ENCODE results near the gene AHCTF1. TPM values are rescaled to one million over a fixed set of nuclear protein-coding genes. Genes with fewer than 3 reads are reported as not detected.

The AHCTF1 gene
- total and polyA plus RNA-seq, 10 of the 15 experiments (the other 5 are each of a cell fraction or from before 2014, with no cell fraction given) = 3.4 to 45.5 (median 17.8) TPM

DNA sequence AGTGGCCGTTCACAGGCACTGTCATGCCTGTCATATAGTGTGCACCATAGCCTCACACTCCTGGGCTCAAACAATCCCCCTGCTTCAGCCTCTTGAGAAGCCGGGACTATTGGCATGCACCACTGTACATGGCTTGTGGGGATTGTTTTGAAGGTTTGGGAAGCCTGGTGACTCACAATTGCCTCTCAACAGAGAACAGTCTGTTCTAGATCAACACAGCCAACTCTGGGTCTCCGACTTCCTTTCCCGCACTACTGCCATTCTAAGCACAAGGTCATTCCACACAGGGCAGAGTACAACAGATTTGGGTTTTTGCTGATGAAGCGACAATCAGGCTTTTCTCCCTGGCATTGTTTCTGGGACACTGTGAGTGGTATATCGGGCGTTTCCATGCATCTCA, 15.5 kb upstream of the AHCTF1 start:
- no peaks in the 10 kb centered on the region for H3K36me3 ChIP-seq (ENCODE audit: control insufficient read depth in 2 of 2, insufficient read depth in 2 of 2, low read length in 1 of 2)
- H3K9me3 ChIP-seq (replicated peaks; ENCODE audit: control insufficient read depth, insufficient read depth, low read length) = 0 out of 3 replicates have a peak, but pooled peaks cover 1% of the 10 kb centered on the region
- FAIRE-seq = no peak
- ChIA-PET RAD21 (ENCODE audit: unreplicated experiment) (no interaction called here), SMC1A (ENCODE audit: uncharacterized antibody, unreplicated experiment) (no interaction called here), POLR2A (no interaction called here), CTCF (no interaction called here)
- no peaks in the 10 kb centered on the region for H3K4me1 ChIP-seq (ENCODE audit: control insufficient read depth, insufficient read depth, low read length)
- no peaks in the 10 kb centered on the region for H3K79me2 ChIP-seq (ENCODE audit: control insufficient read depth, insufficient read depth, low read length)
- no peak overlapping the region for H3K4me2 ChIP-seq (ENCODE audit: control insufficient read depth, insufficient read depth)
- no peak for DNase-seq (ENCODE audit: low read depth, low spot score)
- TF ChIP-seq KLF5 (IDR thresholded peaks at IDR 0.05; ENCODE audit: partially characterized antibody) (no peak), PBX3 (IDR thresholded peaks at IDR 0.05; ENCODE audit: insufficient replicate concordance, low read depth, low read length) (no peak), NR2F1 (conservative IDR thresholded peaks at IDR 0.05) (no peak), SRF (IDR thresholded peaks at IDR 0.05; ENCODE audit: low read depth in 2 of 2, low read length in 2 of 2) (no peak), RELB (IDR thresholded peaks at IDR 0.05; ENCODE audit: low read depth) (no peak), PRDM15 (CRISPR knock-in tag; IDR thresholded peaks at IDR 0.05) (no peak), TCF3 (IDR thresholded peaks at IDR 0.05; ENCODE audit: borderline replicate concordance, insufficient read depth, low read depth, low read length) (no peak), CEBPB (IDR thresholded peaks at IDR 0.05; ENCODE audit: borderline replicate concordance in 1 of 2, low read depth in 2 of 2, low read length in 2 of 2) (no peak)
- no peak for ATAC-seq
- WGBS (ENCODE audit: insufficient coverage, insufficient replicate concordance, low lambda C conversion rate, missing lambda C conversion rate) = 97% methylated on average over 7 of the region's 7 CpGs
- no peak overlapping the region for H2AFZ ChIP-seq (ENCODE audit: control insufficient read depth, low read depth, low read length)
- intact Hi-C loops (cut with micrococcal nuclease; ENCODE audit: unreplicated experiment) = no loop called here
- no peaks in the 10 kb centered on the region for H3K27me3 ChIP-seq (replicated peaks in 1 of 2; ENCODE audit: control insufficient read depth in 2 of 2, insufficient read depth in 2 of 2, low read length in 1 of 2)
- H3K27ac ChIP-seq (ENCODE audit: control insufficient read depth, insufficient read depth) = no peak overlapping the region
- H4K20me1 ChIP-seq (ENCODE audit: control insufficient read depth, insufficient read depth) = no peaks in the 10 kb centered on the region
- no peak overlapping the region for H3K4me3 ChIP-seq
- no peak overlapping the region for H3K9ac ChIP-seq (ENCODE audit: control insufficient read depth, insufficient read depth, low read length)
- BruUV-seq (replicated peaks) = no TSS peak
- in situ Hi-C loops (cut with MboI) = no loop called here
